ENCODE data around the gene APBB2. TPM values are rescaled to one million over a fixed set of nuclear protein-coding genes. Genes with fewer than 3 reads are reported as not detected.

APBB2 gene
- total RNA-seq, 1 donor: 75.8 TPM

- peak; percentile 84 for DNase-seq (ENCODE audit: low read depth)
Measured at GRCh38 chr4:41256740-41257256, 42.5 kb upstream of the APBB2 start, which contains the start of gene UCHL1. Gene UCHL1 (plus strand): TSS chr4:41256928. CDS start chr4:41256977, 49 bp downstream.

DNA sequence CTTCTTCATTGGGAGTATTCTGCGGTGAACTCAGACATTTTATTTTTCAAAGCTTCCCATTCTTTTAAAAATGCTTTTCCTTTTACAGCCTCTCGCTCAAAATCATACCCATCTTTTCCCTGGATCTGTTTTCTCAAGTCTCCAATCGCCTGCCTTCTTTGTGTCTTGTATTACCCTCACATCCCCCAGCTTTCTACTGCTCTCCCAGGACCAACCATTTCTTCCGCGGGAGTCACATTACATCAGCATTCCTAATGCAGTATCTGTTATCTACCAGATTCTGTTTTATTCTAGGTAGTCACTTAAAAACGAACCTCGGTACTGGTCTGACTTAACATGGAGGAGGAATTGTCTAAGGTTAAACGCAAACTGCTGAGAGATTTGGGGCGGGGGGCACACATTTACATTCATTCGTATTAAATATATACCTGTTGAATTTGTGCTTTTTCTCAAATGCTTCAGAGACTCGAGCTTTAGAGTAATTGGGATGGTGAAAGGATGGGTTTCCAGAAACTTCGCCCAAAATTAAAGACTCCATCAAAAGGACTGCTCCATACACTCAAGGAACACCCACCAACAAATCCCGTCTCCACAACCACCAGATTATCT lies 41.9 kb upstream of the APBB2 start:
- peak; percentile 64 for DNase-seq (ENCODE audit: low read depth)
- TF ChIP-seq, protein P1, sequence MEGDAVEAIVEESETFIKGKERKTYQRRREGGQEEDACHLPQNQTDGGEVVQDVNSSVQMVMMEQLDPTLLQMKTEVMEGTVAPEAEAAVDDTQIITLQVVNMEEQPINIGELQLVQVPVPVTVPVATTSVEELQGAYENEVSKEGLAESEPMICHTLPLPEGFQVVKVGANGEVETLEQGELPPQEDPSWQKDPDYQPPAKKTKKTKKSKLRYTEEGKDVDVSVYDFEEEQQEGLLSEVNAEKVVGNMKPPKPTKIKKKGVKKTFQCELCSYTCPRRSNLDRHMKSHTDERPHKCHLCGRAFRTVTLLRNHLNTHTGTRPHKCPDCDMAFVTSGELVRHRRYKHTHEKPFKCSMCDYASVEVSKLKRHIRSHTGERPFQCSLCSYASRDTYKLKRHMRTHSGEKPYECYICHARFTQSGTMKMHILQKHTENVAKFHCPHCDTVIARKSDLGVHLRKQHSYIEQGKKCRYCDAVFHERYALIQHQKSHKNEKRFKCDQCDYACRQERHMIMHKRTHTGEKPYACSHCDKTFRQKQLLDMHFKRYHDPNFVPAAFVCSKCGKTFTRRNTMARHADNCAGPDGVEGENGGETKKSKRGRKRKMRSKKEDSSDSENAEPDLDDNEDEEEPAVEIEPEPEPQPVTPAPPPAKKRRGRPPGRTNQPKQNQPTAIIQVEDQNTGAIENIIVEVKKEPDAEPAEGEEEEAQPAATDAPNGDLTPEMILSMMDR (IDR thresholded peaks at IDR 0.05; ENCODE audit: insufficient read depth, low read length): no peak
- peak overlapping the region; percentile 74 for H3K4me3 ChIP-seq (ENCODE audit: low read depth, low read length)

More at GRCh38 chr4:41256740-41257256, 42.5 kb upstream of the APBB2 start, which contains the start of gene UCHL1:
- TF ChIP-seq, protein P1 (IDR thresholded peaks at IDR 0.05; ENCODE audit: insufficient read depth, low read length): no peak
- H3K4me3 ChIP-seq (ENCODE audit: low read depth, low read length): peak within 1 kb of the TSS; percentile 74

DNA sequence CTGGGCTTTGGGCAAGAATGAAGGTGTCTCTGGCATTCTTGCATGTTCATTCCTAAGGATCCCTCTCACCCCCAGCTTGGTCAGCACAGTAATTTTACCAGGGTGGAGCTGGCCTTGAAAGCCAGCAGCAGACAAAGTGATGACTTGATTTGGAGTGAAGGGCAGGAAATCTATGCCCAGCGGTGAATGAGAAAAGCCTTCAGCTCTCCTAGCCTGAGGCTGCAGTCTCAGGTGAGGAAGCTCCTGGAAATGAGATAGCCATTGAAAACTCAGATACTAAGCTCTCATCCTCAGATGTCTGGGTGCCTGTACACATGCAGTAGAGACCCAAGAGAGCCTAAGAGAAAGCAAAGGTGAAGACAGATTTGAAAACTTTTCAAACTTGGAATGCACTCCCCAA lies 31.6 kb upstream of the APBB2 start:
- no peak overlapping the region for H3K4me3 ChIP-seq (ENCODE audit: low read depth, low read length)
- TF ChIP-seq, protein P1 (IDR thresholded peaks at IDR 0.05; ENCODE audit: insufficient read depth, low read length): no peak
- DNase-seq (ENCODE audit: low read depth): no peak

- H3K4me3 ChIP-seq (ENCODE audit: low read depth, low read length): no peak overlapping the region
- DNase-seq (ENCODE audit: low read depth): no peak
- TF ChIP-seq, protein P1 (IDR thresholded peaks at IDR 0.05; ENCODE audit: insufficient read depth, low read length): no peak
Measured at GRCh38 chr4:41241919-41242318, 27.6 kb upstream of the APBB2 start.

- H3K4me3 ChIP-seq (ENCODE audit: low read depth, low read length): no peak overlapping the region
- TF ChIP-seq, protein P1 (IDR thresholded peaks at IDR 0.05; ENCODE audit: insufficient read depth, low read length): no peak
- DNase-seq (ENCODE audit: low read depth): no peak
Measured at GRCh38 chr4:41236508-41236907, 22.2 kb upstream of the APBB2 start.

- TF ChIP-seq, protein P1 (IDR thresholded peaks at IDR 0.05; ENCODE audit: insufficient read depth, low read length): no peak
- DNase-seq (ENCODE audit: low read depth): peak; percentile 23
- no peak overlapping the region for H3K4me3 ChIP-seq (ENCODE audit: low read depth, low read length)
Measured at GRCh38 chr4:41236032-41236431, 21.7 kb upstream of the APBB2 start.

All from fibroblast of the aortic adventitia (primary cell).